Liver (tissue), 9 donors: ENCODE data around the gene KMT2E. TPM values are rescaled to one million over a fixed set of nuclear protein-coding genes. Genes with fewer than 3 reads are reported as not detected.

Source experiments
- DNase-seq: peaks from one replicate; pipeline ENCODE4 v3.0.0-alpha.2; 2017; ENCODE audit warnings: low spot score
- H3K27ac ChIP-seq, 2 donors: one replicate each; pipeline ENCODE4 v1.7.0; 2013; ENCODE audit warnings: inconsistent platforms in 2 of 2, low read length in 2 of 2, control low read depth in 1 of 2, low read depth in 1 of 2, mild to moderate bottlenecking in 1 of 2
- H3K27me3 ChIP-seq, 4 donors: one replicate each; pipeline versions ENCODE4 v1.6.1 to v1.7.0; 2013; ENCODE audit warnings: low read length in 3 of 4, inconsistent platforms in 1 of 4, mild to moderate bottlenecking in 1 of 4, moderate library complexity in 1 of 4; ENCODE audit not compliant: control insufficient read depth in 4 of 4, insufficient read depth in 4 of 4
- H3K36me3 ChIP-seq, 4 donors: one replicate each; pipeline versions ENCODE4 v1.6.1 to v1.7.0; 2013; ENCODE audit warnings: low read length in 3 of 4, mild to moderate bottlenecking in 3 of 4, low read depth in 1 of 4, moderate library complexity in 1 of 4; ENCODE audit not compliant: control insufficient read depth in 4 of 4, insufficient read depth in 3 of 4
- H3K4me1 ChIP-seq, 4 donors: one replicate each; pipeline versions ENCODE4 v1.6.1 to v1.7.0; 2013; ENCODE audit warnings: low read length in 3 of 4, mild to moderate bottlenecking in 3 of 4, moderate library complexity in 1 of 4; ENCODE audit not compliant: control insufficient read depth in 4 of 4, insufficient read depth in 4 of 4
- H3K4me3 ChIP-seq, 3 donors: one replicate each; pipeline versions ENCODE4 v1.6.1 to v1.7.0; 2013; ENCODE audit warnings: low read length in 3 of 3, control low read depth in 1 of 3, low read depth in 1 of 3, mild to moderate bottlenecking in 1 of 3
- H3K9ac ChIP-seq, 2 donors: one replicate each; pipeline ENCODE4 v1.7.0; 2013; ENCODE audit warnings: low read length in 2 of 2, mild to moderate bottlenecking in 2 of 2, moderate library complexity in 2 of 2, control low read depth in 1 of 2, low read depth in 1 of 2
- H3K9me3 ChIP-seq, 4 donors: one replicate each; pipeline versions ENCODE4 v1.6.1 to v1.7.0; 2013; ENCODE audit warnings: low read length in 3 of 4; ENCODE audit not compliant: control insufficient read depth in 4 of 4
- CTCF ChIP-seq: fragments of 150-350 bp; IDR thresholded peaks from 2 replicates; pipeline ENCODE4 v1.5.1; 2017; ENCODE audit warnings: improper control_type of control experiment, low read depth, low read length; ENCODE audit not compliant: missing input control
- EGR1 ChIP-seq, 2 donors: IDR thresholded peaks; 2 replicates each; pipeline ENCODE4 v1.6.1; 2016 to 2018; ENCODE audit warnings: antibody characterized with exemption in 2 of 2, low read depth in 2 of 2
- FOXA1 ChIP-seq: IDR thresholded peaks from 2 replicates; pipeline ENCODE4 v1.6.1; 2016; ENCODE audit warnings: antibody characterized with exemption
- FOXA2 ChIP-seq: IDR thresholded peaks from 2 replicates; pipeline ENCODE4 v1.6.1; 2016; ENCODE audit warnings: antibody characterized with exemption
- GABPA ChIP-seq, 2 donors: IDR thresholded peaks in 1 of 2; conservative IDR thresholded peaks in 1 of 2; 2 replicates each; pipeline ENCODE4 v1.6.1; 2016; ENCODE audit warnings: antibody characterized with exemption in 2 of 2, mild to moderate bottlenecking in 1 of 2, moderate library complexity in 1 of 2
- JUND ChIP-seq, 2 donors: IDR thresholded peaks; 2 replicates each; pipeline ENCODE4 v1.6.1; 2016; ENCODE audit warnings: antibody characterized with exemption in 2 of 2
- RAD21 ChIP-seq, 2 donors: IDR thresholded peaks; 2 replicates each; pipeline ENCODE4 v1.6.1; 2016; ENCODE audit warnings: antibody characterized with exemption in 2 of 2, mild to moderate bottlenecking in 2 of 2
- REST ChIP-seq: IDR thresholded peaks from 2 replicates; pipeline ENCODE4 v1.6.1; 2016; ENCODE audit warnings: antibody characterized with exemption, mild to moderate bottlenecking
- RXRA ChIP-seq, 2 donors: IDR thresholded peaks; 2 replicates each; pipeline ENCODE4 v1.6.1; 2017 to 2018; ENCODE audit warnings: antibody characterized with exemption in 2 of 2, mild to moderate bottlenecking in 1 of 2
- SP1 ChIP-seq: IDR thresholded peaks from 2 replicates; pipeline ENCODE4 v1.6.1; 2018; ENCODE audit warnings: antibody characterized with exemption, mild to moderate bottlenecking
- TAF1 ChIP-seq: conservative IDR thresholded peaks from 2 replicates; pipeline ENCODE4 v1.6.1; 2016; ENCODE audit warnings: antibody characterized with exemption, mild to moderate bottlenecking
- YY1 ChIP-seq: IDR thresholded peaks from 2 replicates; pipeline ENCODE4 v1.6.1; 2016; ENCODE audit warnings: antibody characterized with exemption, mild to moderate bottlenecking
- WGBS: extraction: QIAGEN DNeasy Blood & Tissue Kit; methylation state at CpG from one replicate; pipeline ENCODE4 v1.1.7; 2013; 5-methylcytosine and 5-hydroxymethylcytosine counted together
- polyA plus RNA-seq, 2 donors: library from polyadenylated mRNA; stranded (reverse) in 1 of 2; unstranded in 1 of 2; fragments of 200-250 nt in 1 of 2; fragments of >200 nt in 1 of 2; fragmentation: Nextera tagmentation in 1 of 2; extraction: Ambion mirVana in 1 of 2; gene quantifications; one replicate each; pipeline versions ENCODE4 v1.2.1 to v1.2.3, GENCODE V29; 2013 to 2015
- total RNA-seq, 2 donors: library from RNA; depleted of rRNA; stranded (reverse); fragments of >200 nt; gene quantifications; one replicate each; pipeline ENCODE4 v1.2.3, GENCODE V29; 2014
- TF ChIP-seq, protein P1 (sequence below): IDR thresholded peaks from 2 replicates; pipeline ENCODE4 v1.6.1; 2016; ENCODE audit warnings: antibody characterized with exemption
- TF ChIP-seq, protein P2 (sequence below): IDR thresholded peaks from 2 replicates; pipeline ENCODE4 v1.6.1; 2016; ENCODE audit warnings: antibody characterized with exemption
- TF ChIP-seq, protein P3 (sequence below): IDR thresholded peaks from 2 replicates; pipeline ENCODE4 v1.6.1; 2016; ENCODE audit warnings: antibody characterized with exemption
- donor health status: healthy.
- donor health status: healthy.
- donor health status: healthy.
- donor health status: healthy.
- donor health status: healthy.

KMT2E gene
- total and polyA plus RNA-seq, 4 donors: 7.1 to 55.6 (median 42.4) TPM

GRCh38 chr7:105001652-105002184 is 12.3 kb upstream of the KMT2E start:
- no peak for DNase-seq
- no peak overlapping the region for H3K9ac ChIP-seq
- H3K4me3 ChIP-seq: no peak overlapping the region
- TF ChIP-seq RAD21 (IDR thresholded peaks at IDR 0.05) (no peak), CTCF (no peak)
- peaks cover 14 to 26% (median 16%) of the 10 kb centered on the region in 4 donors for H3K4me1 ChIP-seq
- 84% methylated on average over 5 of the region's 5 CpGs for WGBS
- no peaks in the 10 kb centered on the region for H3K9me3 ChIP-seq
- H3K27me3 ChIP-seq: no peaks in the 10 kb centered on the region
- no peaks in the 10 kb centered on the region for H3K36me3 ChIP-seq
- no peak overlapping the region for H3K27ac ChIP-seq

DNA sequence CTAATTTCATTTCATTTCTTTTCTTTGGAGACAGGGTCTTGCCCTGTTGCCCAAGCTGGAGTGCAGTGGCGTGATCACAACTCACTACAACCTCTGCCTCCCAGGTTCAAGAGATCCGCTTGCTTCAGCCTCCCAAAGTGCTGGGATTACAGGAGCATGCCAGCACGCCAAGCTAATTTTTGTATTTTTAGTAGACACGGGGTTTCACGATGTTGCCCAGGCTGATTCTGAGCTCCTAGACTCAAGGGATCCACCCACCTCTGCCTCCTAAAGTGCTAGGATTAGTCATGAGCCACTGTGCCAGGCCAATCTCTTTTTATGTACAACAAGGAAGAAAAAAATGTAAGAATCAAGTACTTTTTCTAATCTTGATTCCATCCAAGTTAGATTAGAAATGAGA is 10.7 kb upstream of the KMT2E start:
- H3K4me3 ChIP-seq: no peak overlapping the region
- TF ChIP-seq, protein P1, sequence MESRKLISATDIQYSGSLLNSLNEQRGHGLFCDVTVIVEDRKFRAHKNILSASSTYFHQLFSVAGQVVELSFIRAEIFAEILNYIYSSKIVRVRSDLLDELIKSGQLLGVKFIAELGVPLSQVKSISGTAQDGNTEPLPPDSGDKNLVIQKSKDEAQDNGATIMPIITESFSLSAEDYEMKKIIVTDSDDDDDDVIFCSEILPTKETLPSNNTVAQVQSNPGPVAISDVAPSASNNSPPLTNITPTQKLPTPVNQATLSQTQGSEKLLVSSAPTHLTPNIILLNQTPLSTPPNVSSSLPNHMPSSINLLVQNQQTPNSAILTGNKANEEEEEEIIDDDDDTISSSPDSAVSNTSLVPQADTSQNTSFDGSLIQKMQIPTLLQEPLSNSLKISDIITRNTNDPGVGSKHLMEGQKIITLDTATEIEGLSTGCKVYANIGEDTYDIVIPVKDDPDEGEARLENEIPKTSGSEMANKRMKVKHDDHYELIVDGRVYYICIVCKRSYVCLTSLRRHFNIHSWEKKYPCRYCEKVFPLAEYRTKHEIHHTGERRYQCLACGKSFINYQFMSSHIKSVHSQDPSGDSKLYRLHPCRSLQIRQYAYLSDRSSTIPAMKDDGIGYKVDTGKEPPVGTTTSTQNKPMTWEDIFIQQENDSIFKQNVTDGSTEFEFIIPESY: no peak
- no peak for TF ChIP-seq YY1
- TF ChIP-seq FOXA1: no peak
- TF ChIP-seq JUND (IDR thresholded peaks at IDR 0.05): no peak
- TF ChIP-seq, protein P2, sequence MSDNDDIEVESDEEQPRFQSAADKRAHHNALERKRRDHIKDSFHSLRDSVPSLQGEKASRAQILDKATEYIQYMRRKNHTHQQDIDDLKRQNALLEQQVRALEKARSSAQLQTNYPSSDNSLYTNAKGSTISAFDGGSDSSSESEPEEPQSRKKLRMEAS: no peak
- no peak for TF ChIP-seq CTCF
- TF ChIP-seq, protein P3, sequence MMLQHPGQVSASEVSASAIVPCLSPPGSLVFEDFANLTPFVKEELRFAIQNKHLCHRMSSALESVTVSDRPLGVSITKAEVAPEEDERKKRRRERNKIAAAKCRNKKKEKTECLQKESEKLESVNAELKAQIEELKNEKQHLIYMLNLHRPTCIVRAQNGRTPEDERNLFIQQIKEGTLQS: no peak
- TF ChIP-seq GABPA (IDR thresholded peaks at IDR 0.05 in 1 of 2, conservative IDR thresholded peaks at IDR 0.05 in 1 of 2): no peak
- TF ChIP-seq SP1: no peak
- no peak for TF ChIP-seq TAF1
- TF ChIP-seq REST: no peak
- TF ChIP-seq RAD21 (IDR thresholded peaks at IDR 0.05): no peak
- TF ChIP-seq RXRA (IDR thresholded peaks at IDR 0.05): no peak
- no peak for TF ChIP-seq EGR1 (IDR thresholded peaks at IDR 0.05; ENCODE audit: low read depth in 2 of 2)
- no peak for TF ChIP-seq FOXA2
- H3K9me3 ChIP-seq: no peaks in the 10 kb centered on the region
- H3K4me1 ChIP-seq: peaks cover 15 to 23% (median 19%) of the 10 kb centered on the region in 4 donors
- H3K9ac ChIP-seq: no peak overlapping the region
- H3K27me3 ChIP-seq: no peaks in the 10 kb centered on the region
- no peak for DNase-seq
- H3K27ac ChIP-seq: no peak overlapping the region
- WGBS: 58% methylated on average over 5 of the region's 5 CpGs
- no peaks in the 10 kb centered on the region for H3K36me3 ChIP-seq
